Measurements from ENCODE around the gene CEPT1.
"Not testable (repeated sequence)": the region's sequence is repeated elsewhere in the genome, so short reads cannot be mapped to it uniquely, and the experiment has no call there.

Gene CEPT1

GRCh38 chr1:111212634-111213335 is 72.8 kb downstream of the CEPT1 start:
- DNase-seq, result no peak

DNA sequence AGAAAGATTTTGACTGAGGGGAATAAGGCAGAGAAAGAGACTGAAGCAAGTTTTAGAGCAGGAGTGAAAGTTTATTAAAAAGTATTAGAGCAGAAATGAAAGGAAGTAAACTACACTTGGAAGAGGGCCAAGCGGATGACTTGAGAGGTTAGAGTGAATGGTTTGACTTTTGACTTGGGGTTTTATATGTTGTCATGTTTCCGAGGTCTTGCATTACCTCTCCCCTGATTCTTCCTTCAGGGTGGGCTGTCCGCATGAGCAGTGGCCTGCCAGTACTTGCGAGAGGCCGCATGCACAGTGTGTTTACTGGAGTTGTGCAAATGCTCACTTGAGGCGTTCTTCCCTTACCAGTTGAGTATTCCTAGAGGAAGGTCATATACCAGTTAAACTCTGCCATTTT is 73.4 kb downstream of the CEPT1 start:
- DNase-seq, result no peak

DNA sequence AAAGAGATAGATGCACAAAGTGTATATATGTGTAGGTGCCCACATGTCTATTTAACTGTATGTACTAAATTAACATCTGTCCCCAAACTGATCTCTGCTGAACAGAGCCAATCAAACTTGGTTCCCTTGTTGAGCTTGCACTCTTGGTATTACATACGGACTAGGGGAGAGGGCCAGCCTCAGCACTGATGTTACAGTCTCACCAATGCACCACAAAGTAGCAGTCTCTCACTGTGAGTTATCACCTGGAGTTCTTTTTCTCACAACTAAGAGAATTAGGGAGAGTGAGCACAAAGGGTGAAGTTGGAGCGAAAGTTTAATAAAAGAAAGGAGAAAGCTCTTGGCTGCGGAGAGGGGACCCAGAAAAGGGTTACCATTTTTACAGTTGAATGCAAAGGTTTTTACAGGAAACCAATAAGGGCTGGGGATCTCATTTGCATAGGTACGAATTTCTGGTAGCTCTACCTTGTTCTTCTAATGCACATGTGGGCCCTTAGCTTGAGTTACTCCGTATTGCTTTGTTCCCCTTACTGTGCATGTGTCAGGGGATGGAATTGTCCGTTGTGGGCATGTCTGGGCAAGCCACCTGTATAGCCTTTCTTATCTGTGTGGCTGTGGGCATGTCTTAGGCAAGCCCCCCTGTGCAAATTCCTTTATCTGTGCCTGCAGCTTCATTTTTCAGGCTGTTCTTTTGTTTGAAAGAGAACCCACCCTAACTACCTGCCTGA is 74.2 kb downstream of the CEPT1 start:
- DNase-seq, result no peak

- no peak for DNase-seq
Measured at GRCh38 chr1:111214884-111215283, 74.9 kb downstream of the CEPT1 start.

- DNase-seq, result not testable (repeated sequence)
Measured at GRCh38 chr1:111215285-111215684, 75.3 kb downstream of the CEPT1 start.

GRCh38 chr1:111216751-111217150 is 76.7 kb downstream of the CEPT1 start:
- no peak for DNase-seq

- no peak for DNase-seq
Measured at GRCh38 chr1:111217183-111217910, 77.3 kb downstream of the CEPT1 start.

DNA sequence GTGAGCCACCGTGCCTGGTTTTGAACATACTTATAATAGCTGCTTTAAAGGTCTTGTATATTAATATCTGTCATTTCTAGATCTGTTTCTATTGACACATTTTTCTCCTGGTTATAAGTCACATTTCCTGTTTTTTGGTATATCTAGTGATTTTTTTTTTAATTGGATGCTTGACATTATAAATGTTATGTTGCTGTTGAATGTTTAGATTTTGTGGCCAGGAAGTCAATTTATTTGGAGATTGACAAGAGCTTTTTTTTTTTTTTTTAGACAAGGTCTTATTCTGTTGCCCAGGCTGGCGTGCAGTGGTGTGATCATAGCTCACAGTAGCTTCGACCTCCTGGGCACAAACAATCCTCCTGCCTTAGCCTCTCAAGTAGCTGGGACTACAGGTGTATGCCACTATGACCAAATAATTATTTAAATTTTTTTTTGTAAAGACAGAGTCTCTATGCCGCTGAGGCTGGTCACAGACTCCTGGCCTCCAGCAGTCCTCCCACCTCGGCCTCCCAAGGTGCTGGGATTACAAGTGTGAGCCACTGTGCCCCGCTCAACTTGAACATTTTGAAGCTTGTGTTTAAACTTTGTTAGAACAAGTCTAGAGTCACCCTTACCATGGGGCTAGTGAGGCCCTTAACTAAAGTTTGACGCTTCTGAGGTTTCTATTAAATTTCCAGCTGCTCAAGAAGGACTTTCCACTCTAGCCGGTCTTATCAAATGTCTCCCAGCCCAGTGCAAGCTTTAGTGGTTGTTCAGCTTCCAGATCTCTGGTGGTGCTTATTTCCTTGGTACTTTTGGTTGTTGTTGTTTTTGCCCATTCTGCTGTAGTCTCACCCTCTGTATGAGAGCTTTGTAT is 78.9 kb downstream of the CEPT1 start:
- no peak for DNase-seq

DNA sequence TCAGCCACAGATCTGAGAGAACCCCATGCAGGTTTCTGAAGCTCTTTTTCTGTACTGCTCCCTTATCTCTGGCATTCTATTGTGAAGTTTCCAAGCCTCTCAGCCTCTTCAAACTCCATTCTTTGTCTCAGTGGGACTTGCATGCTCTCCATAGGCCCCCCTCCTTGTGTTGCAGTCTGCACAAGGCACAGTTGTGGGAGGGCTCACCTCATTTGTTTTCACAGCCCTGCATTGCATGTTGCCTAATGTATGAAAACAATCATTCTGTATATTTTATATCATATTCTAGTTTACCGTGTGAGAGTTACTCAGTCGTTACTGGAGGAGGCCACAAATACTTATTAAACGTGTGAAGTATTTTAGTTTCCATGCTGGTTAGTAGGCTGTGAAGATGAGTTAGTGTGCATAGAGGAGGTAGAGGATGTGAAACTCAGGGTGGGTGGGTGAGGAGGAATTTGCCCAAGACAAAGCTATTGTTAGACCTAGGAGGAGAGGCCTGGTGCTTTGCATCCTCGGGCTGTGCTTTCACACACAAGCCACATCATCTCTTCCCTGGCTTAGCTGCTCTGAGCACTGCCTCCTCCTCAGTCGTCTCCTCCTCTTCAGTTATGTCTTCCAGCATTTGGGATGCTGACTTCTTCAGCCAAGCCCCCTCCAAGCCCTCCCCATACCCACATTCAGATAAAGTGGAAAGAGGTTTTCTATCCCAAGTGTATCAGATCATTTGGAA is 79.7 kb downstream of the CEPT1 start:
- no peak for DNase-seq

DNA sequence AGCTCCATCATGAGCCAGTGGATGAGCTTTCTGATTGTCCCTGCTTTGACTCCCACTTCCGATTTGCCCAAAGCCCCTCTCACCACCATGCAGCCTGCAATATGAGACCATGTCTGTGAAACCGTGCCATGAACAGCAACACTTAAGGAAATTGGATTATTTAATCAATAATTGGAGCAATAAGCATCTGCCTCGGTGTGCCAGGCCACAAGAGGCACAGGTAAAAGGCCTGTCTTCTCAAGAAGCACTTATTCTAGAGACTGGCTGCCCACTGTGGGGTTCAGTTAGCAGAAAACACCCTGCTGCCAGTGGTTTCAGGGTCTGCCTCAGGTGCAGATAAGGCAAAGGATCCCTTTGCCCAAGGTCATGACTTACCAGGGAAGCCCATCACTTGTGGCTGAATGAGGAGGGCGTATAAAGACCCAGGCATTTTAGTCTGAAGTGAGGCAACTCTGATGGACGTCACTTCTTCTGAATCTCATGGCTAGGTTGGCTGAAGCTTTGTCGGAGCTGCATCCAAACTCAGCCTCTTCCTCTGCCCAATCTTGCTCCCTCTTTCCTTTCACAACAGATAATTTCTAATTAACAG is 80.4 kb downstream of the CEPT1 start:
- DNase-seq, result no peak

- no peak for DNase-seq
Measured at GRCh38 chr1:111221276-111221632, 81.2 kb downstream of the CEPT1 start.

GRCh38 chr1:111221633-111222291 is 81.7 kb downstream of the CEPT1 start:
- DNase-seq, result no peak

GRCh38 chr1:111222308-111223125 is 82.5 kb downstream of the CEPT1 start:
- peak; percentile 38 for DNase-seq

DNA sequence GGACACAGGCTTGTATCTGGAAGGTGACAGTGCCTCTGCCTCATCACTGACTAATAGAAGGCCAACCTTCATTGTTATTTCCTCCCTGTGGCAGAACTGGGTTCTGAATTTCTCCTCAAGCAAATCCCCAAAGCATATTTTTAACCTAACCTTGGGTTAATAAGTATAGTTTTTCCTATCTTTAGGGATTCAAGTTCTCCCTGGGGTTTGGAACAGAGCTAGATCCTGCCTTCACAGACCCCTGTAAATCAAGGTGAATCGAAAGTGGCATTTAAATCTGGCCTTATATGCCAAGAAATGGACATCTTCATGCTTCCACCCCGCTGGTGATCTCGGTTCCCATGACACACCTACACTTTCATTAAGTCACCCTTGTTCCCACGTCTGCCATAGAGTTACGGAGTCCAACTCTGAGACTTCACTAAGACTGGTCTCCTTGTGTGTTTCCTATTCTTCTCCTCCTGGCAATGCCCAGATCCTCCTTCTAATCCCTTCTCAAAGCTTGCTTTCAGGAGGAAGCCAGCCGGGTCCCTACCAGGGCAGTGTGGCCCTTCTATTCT is 83.2 kb downstream of the CEPT1 start:
- no peak for DNase-seq

DNA sequence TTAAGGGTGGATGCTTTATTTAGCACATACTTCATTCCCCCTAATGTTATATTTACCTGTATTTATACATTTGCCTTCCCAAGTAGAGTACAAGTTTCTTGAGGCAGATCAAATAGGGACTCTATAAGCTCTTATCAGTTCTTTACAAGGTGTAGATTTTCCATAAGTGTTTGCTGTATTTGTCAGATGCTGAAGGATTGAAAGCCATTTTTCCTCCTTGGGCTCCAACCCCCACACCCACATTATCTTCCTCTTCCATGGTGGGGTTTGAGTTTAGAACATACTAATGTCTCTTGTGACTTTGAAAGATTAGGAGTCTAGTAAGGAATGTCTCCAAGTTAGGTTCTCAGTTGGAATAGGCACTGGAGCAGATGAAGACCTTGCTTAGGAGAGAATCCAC is 85.1 kb downstream of the CEPT1 start:
- DNase-seq, result no peak

- no peak for DNase-seq
Measured at GRCh38 chr1:111225717-111226400, 85.8 kb downstream of the CEPT1 start.

DNA sequence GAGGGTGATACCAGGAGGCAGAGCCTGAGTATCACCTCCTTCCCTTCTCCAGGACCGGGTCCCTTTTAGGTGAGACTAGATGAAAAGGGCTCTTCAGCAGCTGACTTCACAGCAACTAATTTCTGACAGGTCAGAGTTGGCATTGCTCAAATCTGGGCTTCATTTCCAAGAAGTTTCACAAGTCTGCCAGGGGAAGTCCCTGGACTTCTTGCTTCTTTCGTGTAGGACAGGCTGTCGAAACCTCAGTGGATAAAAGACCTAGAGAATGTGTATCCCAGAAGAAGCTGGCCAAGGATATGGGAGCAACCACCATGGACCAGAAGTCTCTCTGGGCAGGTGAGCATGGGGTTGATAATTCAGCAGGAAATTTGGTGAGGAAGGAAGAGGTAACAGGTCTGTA is 87.4 kb downstream of the CEPT1 start, which contains the start of gene CHI3L2:
Gene CHI3L2, plus strand, starts transcription at position 280 of the 400 bp plus-strand sequence. Its CDS starts 17 bp downstream, at position 297.
- DNase-seq, result no peak

GRCh38 chr1:111227851-111228747 is 88.1 kb downstream of the CEPT1 start:
- peak; percentile 58 for DNase-seq
